Body of pancreas (tissue), 4 donors: ENCODE data around the gene FOXP3. TPM values are rescaled to one million over a fixed set of nuclear protein-coding genes. Genes with fewer than 3 reads are reported as not detected.
A peak's percentile ranks its signal among the peaks of the same experiment; 100 is the strongest.

ENCODE experiments used
- ATAC-seq: fragments of 150-250 bp; one replicate; pipeline ENCODE4 v1.9.1; 2016
- DNase-seq, 4 donors: peaks; one replicate each; pipeline ENCODE4 v3.0.0-alpha.2; 2019
- H3K27ac ChIP-seq, 4 donors: fragments of 200-600 bp; sonication (generic); 1 replicate in 3 of 4; 2 replicates in 1 of 4; pipeline versions ENCODE4 v1.5.1 to v1.6.1; 2016 to 2019; ENCODE audit warnings: mild to moderate bottlenecking in 1 of 4, mixed read lengths in 1 of 4, moderate library complexity in 1 of 4
- H3K27me3 ChIP-seq, 2 donors: fragments of 200-600 bp; sonication (generic); one replicate each; pipeline ENCODE4 v1.6.0; 2016; ENCODE audit warnings: mild to moderate bottlenecking in 1 of 2
- H3K36me3 ChIP-seq, 2 donors: fragments of 200-600 bp; sonication (generic); replicated peaks in 1 of 2; 2 replicates each; pipeline ENCODE4 v1.5.1; 2016; ENCODE audit warnings: low read depth in 2 of 2; ENCODE audit not compliant: insufficient read depth in 1 of 2
- H3K4me1 ChIP-seq: fragments of 200-600 bp; sonication (generic); one replicate; pipeline ENCODE4 v1.6.0; 2016
- H3K4me3 ChIP-seq, 2 donors: fragments of 200-600 bp; sonication (generic); 1 replicate in 1 of 2; 2 replicates in 1 of 2; pipeline ENCODE4 v1.5.1; 2016 to 2019
- H3K9me3 ChIP-seq, 3 donors: fragments of 200-600 bp; sonication (generic); 1 replicate in 2 of 3; 2 replicates in 1 of 3; pipeline ENCODE4 v1.5.1; 2016
- POLR2A ChIP-seq, 3 donors: fragments of 450-650 bp; IDR thresholded peaks; one replicate each; pipeline ENCODE4 v1.6.1; 2016; ENCODE audit warnings: antibody characterized with exemption in 3 of 3, mild to moderate bottlenecking in 2 of 3
- WGBS, 2 donors: methylation state at CpG; one replicate each; pipeline ENCODE4 v1.1.5; 2017; 5-methylcytosine and 5-hydroxymethylcytosine counted together
- intact Hi-C: fragments of 100-400 bp; cut with DNase I; formaldehyde crosslinking; loops from one replicate; pipeline ENCODE4 v1.15.1; 2023
- total RNA-seq, 2 donors: library from RNA; depleted of rRNA; stranded (reverse); fragments of >200 nt; gene quantifications; one replicate each; pipeline ENCODE4 v1.1.0, GENCODE V29; 2016
- TF ChIP-seq, protein P1 (sequence below), 7 experiments: fragments of 450-650 bp in 4 of 7; fragments of 200-600 bp in 3 of 7; sonication (generic) in 3 of 7; IDR thresholded peaks; one replicate each; pipeline ENCODE4 v1.5.1; 2016 to 2019; ENCODE audit warnings: antibody characterized with exemption in 7 of 7

Gene FOXP3
- total RNA-seq, 2 donors from 2014 or later: not detected

DNA sequence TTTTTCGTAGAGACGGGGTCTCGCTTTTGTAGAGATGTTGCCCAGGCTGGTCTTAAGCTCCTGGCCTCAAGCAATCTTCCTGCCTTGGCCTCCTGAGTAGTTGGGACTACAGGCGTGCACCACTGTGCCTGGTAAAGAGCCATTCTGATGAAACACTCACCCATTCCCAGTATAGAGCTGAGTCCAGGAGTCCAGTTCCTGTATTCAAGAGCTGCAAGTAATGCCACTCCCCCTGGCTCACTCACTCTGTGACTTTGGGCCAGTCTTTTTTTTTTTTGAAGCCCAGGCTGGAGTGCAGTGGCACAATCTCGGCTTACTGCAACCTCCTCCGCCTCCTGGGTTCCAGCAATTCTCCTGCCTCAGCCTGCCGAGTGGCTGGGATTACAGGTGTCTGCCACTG lies 25.8 kb downstream of the FOXP3 start:
- ATAC-seq (no peak), DNase-seq (no peak)
- H3K36me3 ChIP-seq: no peaks in the 10 kb centered on the region
- no peak overlapping the region for H3K27ac ChIP-seq
- no peak overlapping the region for H3K4me3 ChIP-seq
- no peaks in the 10 kb centered on the region for H3K27me3 ChIP-seq
- no peak for TF ChIP-seq POLR2A (IDR thresholded peaks at IDR 0.05)
- TF ChIP-seq, protein P1, sequence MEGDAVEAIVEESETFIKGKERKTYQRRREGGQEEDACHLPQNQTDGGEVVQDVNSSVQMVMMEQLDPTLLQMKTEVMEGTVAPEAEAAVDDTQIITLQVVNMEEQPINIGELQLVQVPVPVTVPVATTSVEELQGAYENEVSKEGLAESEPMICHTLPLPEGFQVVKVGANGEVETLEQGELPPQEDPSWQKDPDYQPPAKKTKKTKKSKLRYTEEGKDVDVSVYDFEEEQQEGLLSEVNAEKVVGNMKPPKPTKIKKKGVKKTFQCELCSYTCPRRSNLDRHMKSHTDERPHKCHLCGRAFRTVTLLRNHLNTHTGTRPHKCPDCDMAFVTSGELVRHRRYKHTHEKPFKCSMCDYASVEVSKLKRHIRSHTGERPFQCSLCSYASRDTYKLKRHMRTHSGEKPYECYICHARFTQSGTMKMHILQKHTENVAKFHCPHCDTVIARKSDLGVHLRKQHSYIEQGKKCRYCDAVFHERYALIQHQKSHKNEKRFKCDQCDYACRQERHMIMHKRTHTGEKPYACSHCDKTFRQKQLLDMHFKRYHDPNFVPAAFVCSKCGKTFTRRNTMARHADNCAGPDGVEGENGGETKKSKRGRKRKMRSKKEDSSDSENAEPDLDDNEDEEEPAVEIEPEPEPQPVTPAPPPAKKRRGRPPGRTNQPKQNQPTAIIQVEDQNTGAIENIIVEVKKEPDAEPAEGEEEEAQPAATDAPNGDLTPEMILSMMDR (IDR thresholded peaks at IDR 0.05): no peak
- intact Hi-C loops: no loop called here
- WGBS, 2 donors: 72 to 79% methylated on average over 4 to 7 of the region's 7 CpGs
- peaks cover 10% of the 10 kb centered on the region for H3K4me1 ChIP-seq
- no peaks in the 10 kb centered on the region for H3K9me3 ChIP-seq

DNA sequence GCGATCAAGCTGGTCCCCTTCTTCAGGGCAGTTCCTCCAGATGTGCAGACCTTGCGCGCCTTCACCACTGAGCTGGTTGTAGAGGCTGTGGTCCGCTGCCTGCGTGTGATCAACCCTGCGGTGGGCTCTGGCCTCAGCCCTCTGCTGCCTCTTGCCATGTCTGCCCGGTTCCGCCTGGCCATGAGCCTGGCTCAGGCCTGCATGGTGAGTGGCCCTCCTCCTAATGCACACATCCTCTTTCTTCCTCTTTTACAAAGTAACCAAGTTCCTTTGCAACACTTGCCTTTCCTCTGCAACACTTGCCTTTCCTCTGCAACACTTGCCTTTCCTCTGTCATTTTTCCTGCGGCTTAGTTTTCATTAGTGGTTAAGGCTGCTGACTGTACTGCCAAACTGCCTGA lies 27.4 kb downstream of the FOXP3 start:
- Histone ChIP-seq H3K4me1 (peaks cover 10% of the 10 kb centered on the region), H3K27ac (no peak overlapping the region), H3K9me3 (no peaks in the 10 kb centered on the region), H3K36me3 (no peaks in the 10 kb centered on the region), H3K27me3 (no peaks in the 10 kb centered on the region), H3K4me3 (no peak overlapping the region)
- intact Hi-C loops: no loop called here
- WGBS, 2 donors: 66 to 74% methylated on average over 5 to 9 of the region's 9 CpGs
- TF ChIP-seq, protein P1 (IDR thresholded peaks at IDR 0.05): no peak
- TF ChIP-seq POLR2A (IDR thresholded peaks at IDR 0.05): no peak
- peak in 1 of 4 donors; percentile 13 for DNase-seq
- ATAC-seq: no peak

GRCh38 chrX:49233887-49234555 lies 30.5 kb downstream of the FOXP3 start:
- H3K4me3 ChIP-seq: no peak overlapping the region
- no peak for DNase-seq

GRCh38 chrX:49233176-49233575 lies 31.3 kb downstream of the FOXP3 start, which contains the start of gene CACNA1F:
TSS of gene CACNA1F (minus strand) at chrX:49233340. CDS start at chrX:49233309, 31 bp downstream.
- peaks cover 10% of the 10 kb centered on the region for H3K4me1 ChIP-seq
- no peaks in the 10 kb centered on the region for H3K9me3 ChIP-seq
- ATAC-seq (no peak), DNase-seq (no peak)
- TF ChIP-seq POLR2A (IDR thresholded peaks at IDR 0.05): no peak
- TF ChIP-seq, protein P1 (IDR thresholded peaks at IDR 0.05): no peak
- H3K4me3 ChIP-seq: no peak within 1 kb of the TSS
- WGBS, 2 donors: 71% methylated on average over 5 to 8 of the region's 9 CpGs
- H3K36me3 ChIP-seq: no peaks in the 10 kb centered on the region
- no peak within 1 kb of the TSS for H3K27ac ChIP-seq
- no peaks in the 10 kb centered on the region for H3K27me3 ChIP-seq
- intact Hi-C loops: no loop called here

More at GRCh38 chrX:49233887-49234555, 30.5 kb downstream of the FOXP3 start:
- WGBS, 2 donors: 62 to 68% methylated on average over 4 to 26 of the region's 56 CpGs
- intact Hi-C loops: no loop called here
- no peaks in the 10 kb centered on the region for H3K36me3 ChIP-seq
- H3K9me3 ChIP-seq: no peaks in the 10 kb centered on the region
- H3K27me3 ChIP-seq: no peaks in the 10 kb centered on the region
- no peak overlapping the region for H3K27ac ChIP-seq
- TF ChIP-seq, protein P1 (IDR thresholded peaks at IDR 0.05): no peak
- TF ChIP-seq POLR2A (IDR thresholded peaks at IDR 0.05): no peak
- no peak for ATAC-seq
- H3K4me1 ChIP-seq: peaks cover 10% of the 10 kb centered on the region

DNA sequence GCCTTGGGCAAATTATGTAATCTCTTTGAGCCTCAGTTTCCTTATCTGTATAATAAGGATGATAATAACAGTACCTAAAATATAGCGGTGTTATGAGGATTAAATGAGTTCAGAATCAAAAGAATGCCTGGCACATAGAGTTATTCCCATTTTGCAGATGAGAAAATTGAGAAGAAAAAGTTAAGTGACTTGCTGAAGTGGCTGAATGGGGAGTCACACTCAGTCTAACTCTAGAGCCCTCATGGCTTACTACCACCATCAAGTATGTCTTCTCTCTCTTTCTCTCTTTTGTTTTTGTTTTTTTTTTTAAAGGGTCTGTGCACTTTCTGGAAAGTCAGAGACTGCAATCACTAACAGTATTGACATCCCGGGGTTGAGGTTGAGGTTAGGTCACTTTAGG lies 32.0 kb downstream of the FOXP3 start:
- 84 to 85% methylated on average over 2 of the region's 2 CpGs for WGBS, 2 donors
- H3K4me1 ChIP-seq: peaks cover 10% of the 10 kb centered on the region
- no peak for ATAC-seq
- H3K9me3 ChIP-seq: no peaks in the 10 kb centered on the region
- no peaks in the 10 kb centered on the region for H3K36me3 ChIP-seq
- intact Hi-C loops: no loop called here
- DNase-seq: no peak
- TF ChIP-seq, protein P1 (IDR thresholded peaks at IDR 0.05): no peak
- TF ChIP-seq POLR2A (IDR thresholded peaks at IDR 0.05): no peak
- no peaks in the 10 kb centered on the region for H3K27me3 ChIP-seq
- no peak overlapping the region for H3K4me3 ChIP-seq
- no peak overlapping the region for H3K27ac ChIP-seq
